NCI-H128 (cell line): ENCODE measurements around the gene SEC24D.

Source experiments
- DNase-seq: peaks from one replicate; lab custom pipeline; 2025; ENCODE audit not compliant: unreplicated experiment; lab: John Stamatoyannopoulos, UW

SEC24D gene

GRCh38 chr4:118774989-118775388, 60.9 kb downstream of the SEC24D start:
- DNase-seq = no peak

DNA sequence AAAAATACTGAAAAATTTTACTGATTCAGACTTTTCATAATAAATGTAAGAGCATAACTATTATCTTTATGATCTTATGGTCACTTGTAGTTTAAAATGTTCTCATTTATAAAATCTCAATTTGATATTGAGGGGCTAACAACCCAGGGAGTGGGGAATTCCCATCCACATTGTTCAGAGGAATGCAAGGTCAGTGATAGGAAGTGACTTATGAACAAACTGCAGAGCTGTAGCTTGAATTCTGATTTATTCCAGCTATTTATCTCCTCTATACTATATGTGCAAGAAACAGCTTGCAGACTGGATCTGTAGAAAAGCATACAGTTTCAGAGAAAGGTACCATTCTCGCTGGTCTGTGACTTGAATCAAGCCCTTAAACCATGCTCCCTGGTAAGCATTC, 61.6 kb downstream of the SEC24D start:
- no peak for DNase-seq

GRCh38 chr4:118773429-118773792, 62.5 kb downstream of the SEC24D start:
- no peak for DNase-seq

- no peak for DNase-seq
Observed at GRCh38 chr4:118772767-118773428, 63.0 kb downstream of the SEC24D start.

DNA sequence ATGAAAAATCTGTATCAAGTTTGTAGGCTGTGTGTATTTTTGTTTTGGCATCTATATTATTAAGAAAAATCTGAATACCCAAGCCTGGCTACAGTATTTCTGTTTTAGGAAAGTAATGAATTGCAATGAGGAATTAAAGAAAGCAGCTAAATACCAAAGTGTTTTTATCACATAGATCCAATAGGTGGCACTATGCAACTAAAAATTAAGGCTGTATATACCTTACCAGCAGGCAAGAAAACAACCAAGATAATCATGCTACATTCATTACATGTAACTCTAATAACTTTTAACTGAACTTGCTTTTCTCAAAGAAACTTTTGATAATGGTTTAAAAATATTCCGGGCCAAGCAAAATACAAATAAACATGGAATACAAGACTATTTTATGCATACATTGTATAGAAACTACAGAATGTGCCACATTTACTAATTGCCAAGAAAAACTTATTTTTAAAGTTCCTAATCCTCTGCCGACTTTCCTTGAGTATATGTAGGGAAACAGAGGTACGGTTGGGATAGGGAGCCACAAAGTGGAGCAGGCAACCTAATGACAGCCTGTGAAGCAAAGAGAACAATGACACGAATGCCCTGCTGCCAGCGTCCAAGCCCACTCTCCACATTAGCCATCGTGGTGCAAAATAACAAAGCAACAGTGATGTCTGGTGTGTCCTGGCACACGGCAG, 63.7 kb downstream of the SEC24D start:
- no peak for DNase-seq

GRCh38 chr4:118770741-118771187, 65.2 kb downstream of the SEC24D start:
- DNase-seq = no peak

DNA sequence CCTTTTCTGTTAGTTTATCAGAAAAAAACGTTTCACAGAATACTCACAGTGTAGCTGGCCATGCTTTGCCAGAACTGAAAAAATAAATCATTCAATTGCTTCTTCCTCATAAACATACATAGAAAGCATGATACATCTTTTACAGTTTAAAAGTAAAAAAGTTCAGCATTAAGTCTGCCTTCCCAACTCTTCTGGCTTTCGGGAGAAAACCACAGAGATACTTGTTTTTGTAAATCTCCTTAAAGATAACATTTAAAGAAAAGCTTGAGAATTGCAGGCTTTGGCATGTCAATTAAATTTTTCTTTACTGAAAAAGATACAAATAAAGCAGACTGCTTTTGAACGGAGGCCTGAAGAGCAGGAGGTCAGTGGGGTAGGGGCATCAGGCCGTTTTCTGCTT, 66.8 kb downstream of the SEC24D start:
- DNase-seq = no peak

DNA sequence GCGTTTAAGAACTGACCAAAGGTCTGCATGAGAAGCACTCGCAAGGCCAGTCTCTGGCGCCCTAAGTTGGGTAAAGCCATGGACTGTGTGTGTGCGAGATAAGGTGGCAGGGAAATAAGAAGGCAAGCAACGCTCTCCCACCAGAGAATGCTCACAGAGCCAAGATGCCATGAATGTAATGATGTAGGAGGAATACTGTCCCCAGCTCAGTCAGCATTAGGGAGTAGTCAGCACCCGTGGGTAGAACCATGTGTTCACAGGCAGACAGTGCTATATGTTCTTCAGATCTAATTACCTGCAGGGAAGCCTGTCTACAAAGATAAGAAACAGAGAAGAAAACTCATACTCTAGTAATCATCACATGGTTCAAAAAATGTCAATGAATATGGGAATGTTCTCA, 68.8 kb downstream of the SEC24D start:
- no peak for DNase-seq

GRCh38 chr4:118765399-118765798, 70.5 kb downstream of the SEC24D start:
- no peak for DNase-seq

- DNase-seq = no peak
Observed at GRCh38 chr4:118762730-118763477, 73.0 kb downstream of the SEC24D start.

DNA sequence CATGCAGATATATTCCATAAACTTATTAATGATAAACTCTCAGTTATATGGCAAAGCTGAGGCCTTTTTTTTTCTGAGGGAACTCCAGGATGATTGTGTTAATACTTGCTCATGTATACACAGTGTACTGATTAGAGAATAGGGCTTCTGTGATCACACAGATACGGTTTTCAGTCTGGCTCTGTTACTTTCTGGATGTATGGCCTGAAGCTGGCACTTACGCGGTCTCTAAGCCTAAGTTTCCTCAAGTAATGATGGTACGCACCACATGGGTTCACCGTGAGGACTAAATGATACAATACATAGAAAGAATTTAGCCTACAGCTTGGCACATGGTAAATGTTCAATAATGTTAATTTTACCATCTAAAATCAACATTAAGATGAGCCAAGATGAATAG, 73.8 kb downstream of the SEC24D start:
- no peak for DNase-seq

GRCh38 chr4:118761397-118762016, 74.4 kb downstream of the SEC24D start:
- no peak for DNase-seq

GRCh38 chr4:118760493-118760892, 75.4 kb downstream of the SEC24D start:
- no peak for DNase-seq

DNA sequence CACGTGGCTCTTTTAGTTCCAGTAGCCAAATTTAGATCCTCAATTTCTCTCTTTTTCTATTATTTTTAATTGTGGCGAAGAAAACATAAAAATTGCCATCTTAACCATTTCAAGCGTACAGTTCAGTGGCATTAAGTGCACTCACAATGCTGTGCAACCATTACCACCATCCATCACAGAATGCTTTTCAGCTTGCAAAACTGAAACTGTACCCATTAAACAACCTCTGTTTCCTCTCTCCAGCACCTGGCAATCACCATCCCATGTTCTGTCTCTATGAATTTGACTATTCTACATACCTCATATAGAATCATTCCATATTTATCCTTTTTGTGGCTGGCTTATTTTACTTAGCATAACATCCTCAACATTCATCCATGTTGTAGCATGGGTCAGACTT, 75.8 kb downstream of the SEC24D start:
- no peak for DNase-seq

GRCh38 chr4:118759481-118759880, 76.4 kb downstream of the SEC24D start:
- DNase-seq = no peak

GRCh38 chr4:118758293-118758692, 77.6 kb downstream of the SEC24D start:
- DNase-seq = no peak

- DNase-seq = no peak
Observed at GRCh38 chr4:118757761-118758251, 78.1 kb downstream of the SEC24D start.

DNA sequence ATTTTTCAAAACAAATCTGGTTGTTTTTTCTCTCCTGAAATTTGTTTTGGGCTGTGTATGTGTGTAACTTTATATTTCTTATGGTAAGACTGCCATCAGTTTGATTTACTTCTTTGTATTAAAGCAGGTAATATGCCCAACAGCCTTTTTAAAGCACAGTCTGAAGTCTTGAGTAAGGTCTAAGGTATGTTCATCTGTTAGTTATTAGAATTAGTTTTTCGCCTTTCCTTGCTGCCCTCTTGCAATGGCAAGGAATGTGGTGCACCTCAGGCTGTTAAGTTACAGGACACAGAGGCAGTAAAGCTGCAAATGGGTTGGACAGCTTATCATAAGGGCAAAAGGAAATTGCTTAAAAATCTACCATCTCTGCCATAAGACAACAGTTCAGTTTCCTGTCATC, 79.0 kb downstream of the SEC24D start:
- no peak for DNase-seq

- no peak for DNase-seq
Observed at GRCh38 chr4:118756429-118756828, 79.5 kb downstream of the SEC24D start.

- DNase-seq = no peak
Observed at GRCh38 chr4:118755438-118756226, 80.3 kb downstream of the SEC24D start.

DNA sequence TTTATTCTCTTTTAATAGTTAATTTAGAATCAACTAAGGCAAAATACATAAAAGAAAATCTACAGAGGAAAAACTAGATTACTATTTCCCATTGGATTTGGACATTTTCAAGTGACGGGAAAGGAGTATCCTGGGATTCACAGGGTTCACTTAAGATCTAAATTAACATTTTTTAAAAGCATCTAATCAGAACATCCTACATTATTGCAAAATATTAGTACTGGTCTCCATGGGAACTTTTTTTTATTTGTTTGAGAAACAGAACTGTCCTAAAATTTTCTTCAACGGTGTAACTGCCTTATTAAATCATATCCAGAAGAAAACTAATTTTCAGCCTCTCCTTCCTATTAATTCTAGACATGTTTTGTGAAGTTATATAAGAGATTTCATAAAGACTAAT, 81.0 kb downstream of the SEC24D start:
- no peak for DNase-seq
